WTC11 (cell line): Measurements from ENCODE around the gene ELMO1. TPM values are rescaled to one million over a fixed set of nuclear protein-coding genes. Genes with fewer than 3 reads are reported as not detected.
A peak's percentile ranks its signal among the peaks of the same experiment; 100 is the strongest.

Experiments used
- ATAC-seq: fragments of 200-7000 bp; cut with Tn5 transposase; 2 replicates; pipeline ENCODE4 v1.10.0; 2021; ENCODE audit warnings: mild to moderate bottlenecking, moderate library complexity
- CTCF ChIA-PET: fragments of 300-600 bp; sonication (Branson Sonifier 250); formaldehyde crosslinking; loops from one replicate; lab custom pipeline; 2021; ENCODE audit warnings: antibody characterized with exemption; lab: Charles Lee
- POLR2A ChIA-PET: fragments of 350-600 bp; sonication (Branson Sonifier 250); formaldehyde crosslinking; loops from one replicate; lab custom pipeline; 2021; ENCODE audit warnings: antibody characterized with exemption; lab: Charles Lee
- DNase-seq: peaks from one replicate; pipeline ENCODE4 v3.0.0; 2021; ENCODE audit warnings: low spot score
- H3K27ac Mint-ChIP-seq: 2 replicates; pipeline ENCODE4 v1.8.0; 2021; ENCODE audit warnings: mixed read lengths
- H3K27me3 Mint-ChIP-seq: 2 replicates; pipeline ENCODE4 v1.8.0; 2021; ENCODE audit warnings: low read depth, mild to moderate bottlenecking, moderate library complexity, mixed read lengths
- H3K36me3 Mint-ChIP-seq: 2 replicates; pipeline ENCODE4 v1.8.0; 2021; ENCODE audit warnings: mixed read lengths
- H3K4me1 Mint-ChIP-seq: 2 replicates; pipeline ENCODE4 v1.8.0; 2022; ENCODE audit warnings: mixed read lengths
- H3K4me3 Mint-ChIP-seq: 2 replicates; pipeline ENCODE4 v1.8.0; 2021; ENCODE audit warnings: mild to moderate bottlenecking, moderate library complexity, mixed read lengths
- H3K9me3 Mint-ChIP-seq: 2 replicates; pipeline ENCODE4 v1.8.0; 2021; ENCODE audit warnings: mixed read lengths
- ELF4 ChIP-seq: sonication (generic); formaldehyde crosslinking; IDR thresholded peaks from 2 replicates; pipeline ENCODE4 v1.8.1; 2022; ENCODE audit warnings: low read depth, mild to moderate bottlenecking, moderate library complexity, missing genetic modification reagents
- FOXP1 ChIP-seq: sonication (generic); formaldehyde crosslinking; IDR thresholded peaks from 2 replicates; pipeline ENCODE4 v1.8.0; 2022; ENCODE audit warnings: missing genetic modification reagents, mild to moderate bottlenecking, moderate library complexity, borderline replicate concordance
- MXD4 ChIP-seq: fragments of 250-450 bp; sonication (Bioruptor Pico); IDR thresholded peaks from 2 replicates; pipeline ENCODE4 v1.8.0; 2021; ENCODE audit warnings: mild to moderate bottlenecking, moderate library complexity, borderline replicate concordance
- NFYB ChIP-seq: sonication (generic); formaldehyde crosslinking; conservative IDR thresholded peaks from 2 replicates; pipeline ENCODE4 v1.8.0; 2022; ENCODE audit warnings: low read depth, missing genetic modification reagents
- PRRX2 ChIP-seq: fragments of 250-450 bp; sonication (Bioruptor Pico); IDR thresholded peaks from 2 replicates; pipeline ENCODE4 v1.8.0; 2021; ENCODE audit warnings: mild to moderate bottlenecking
- TEAD4 ChIP-seq: sonication (generic); formaldehyde crosslinking; IDR thresholded peaks from 2 replicates; pipeline ENCODE4 v1.8.0; 2022; ENCODE audit warnings: mild to moderate bottlenecking, missing genetic modification reagents
- ZNF219 ChIP-seq: sonication (generic); formaldehyde crosslinking; IDR thresholded peaks from 2 replicates; pipeline ENCODE4 v1.8.0; 2023; ENCODE audit warnings: missing genetic modification reagents, mild to moderate bottlenecking, borderline replicate concordance
- ZNF396 ChIP-seq: fragments of 250-450 bp; sonication (Bioruptor Pico); IDR thresholded peaks from 2 replicates; pipeline ENCODE4 v1.8.0; 2021; ENCODE audit warnings: mild to moderate bottlenecking, moderate library complexity, borderline replicate concordance
- ZNF671 ChIP-seq: fragments of 250-450 bp; sonication (Bioruptor Pico); IDR thresholded peaks from 2 replicates; pipeline ENCODE4 v1.8.0; 2021; ENCODE audit warnings: mild to moderate bottlenecking
- total RNA-seq: library from RNA; stranded (reverse); gene quantifications from 3 replicates; pipeline ENCODE4 v1.2.3, GENCODE V29; 2021
- TF ChIP-seq, protein P1 (sequence below): sonication (generic); formaldehyde crosslinking; IDR thresholded peaks from 2 replicates; pipeline ENCODE4 v1.8.1; 2022; ENCODE audit warnings: missing genetic modification reagents, borderline replicate concordance
- TF ChIP-seq, protein P2 (sequence below): sonication (generic); formaldehyde crosslinking; IDR thresholded peaks from 2 replicates; pipeline ENCODE4 v1.8.0; 2022; ENCODE audit warnings: mild to moderate bottlenecking, missing genetic modification reagents
- TF ChIP-seq, protein P3 (sequence below): sonication (generic); formaldehyde crosslinking; IDR thresholded peaks from 2 replicates; pipeline ENCODE4 v1.8.1; 2023; ENCODE audit warnings: mild to moderate bottlenecking, missing genetic modification reagents, moderate library complexity
- TF ChIP-seq, protein P4 (sequence below): fragments of 250-450 bp; sonication (Bioruptor Pico); conservative IDR thresholded peaks from 2 replicates; pipeline ENCODE4 v1.9.0; 2021; ENCODE audit warnings: mild to moderate bottlenecking
- TF ChIP-seq, protein P5 (sequence below): sonication (generic); formaldehyde crosslinking; IDR thresholded peaks from 2 replicates; pipeline ENCODE4 v1.8.1; 2022; ENCODE audit warnings: low read depth, missing genetic modification reagents, borderline replicate concordance
- TF ChIP-seq, protein P6 (sequence below): fragments of 250-450 bp; sonication (Bioruptor Pico); IDR thresholded peaks from 2 replicates; pipeline ENCODE4 v1.9.0; 2021; ENCODE audit warnings: mild to moderate bottlenecking
- TF ChIP-seq, protein P7 (sequence below): sonication (generic); formaldehyde crosslinking; conservative IDR thresholded peaks from 2 replicates; pipeline ENCODE4 v1.8.1; 2023; ENCODE audit warnings: mild to moderate bottlenecking, low read depth, missing genetic modification reagents, moderate library complexity
- TF ChIP-seq, protein P8 (sequence below): sonication (generic); formaldehyde crosslinking; IDR thresholded peaks from 2 replicates; pipeline ENCODE4 v1.8.0; 2022; ENCODE audit warnings: mild to moderate bottlenecking, missing genetic modification reagents

ELMO1 gene
- total RNA-seq, 1 experiment from 2014 or later = 19.4 TPM

DNA sequence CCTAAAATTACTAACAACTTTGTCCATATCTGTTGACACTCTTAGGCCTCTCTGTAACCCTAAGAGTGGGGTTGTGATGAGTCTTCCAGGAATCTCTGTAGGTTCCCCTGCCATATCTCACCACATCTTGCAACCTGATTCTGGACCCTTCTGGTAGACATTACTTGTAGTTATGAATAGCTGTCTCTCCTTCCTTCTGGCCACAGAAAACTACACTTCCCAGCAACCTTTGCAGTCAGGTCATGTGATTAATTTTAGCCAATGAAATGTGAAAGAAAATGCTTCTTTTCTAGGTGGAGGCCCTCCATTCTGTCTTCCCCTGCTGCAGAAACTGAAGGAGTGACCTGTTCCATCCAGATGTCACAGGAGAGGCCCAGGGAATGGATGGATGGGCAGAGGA lies 576.8 kb downstream of the ELMO1 start:
- Mint-ChIP-seq H3K4me3 (no peak overlapping the region), H3K27ac (no peak overlapping the region), H3K9me3 (peaks cover 4% of the 10 kb centered on the region), H3K27me3 (no peaks in the 10 kb centered on the region; the same call in 1 of the 2 replicates), H3K36me3 (0 out of 2 replicates have a peak, but pooled peaks cover 3% of the 10 kb centered on the region), H3K4me1 (peaks cover 54% of the 10 kb centered on the region)
- TF ChIP-seq TEAD4 (CRISPR knock-in tag) (no peak), ZNF671 (CRISPR knock-in tag) (no peak), ZNF396 (CRISPR knock-in tag) (no peak), FOXP1 (CRISPR knock-in tag) (no peak), PRRX2 (no peak), ZNF219 (no peak), NFYB (CRISPR knock-in tag) (peak; percentile 61), MXD4 (CRISPR knock-in tag) (no peak), ELF4 (CRISPR knock-in tag) (no peak)
- TF ChIP-seq, protein P1, sequence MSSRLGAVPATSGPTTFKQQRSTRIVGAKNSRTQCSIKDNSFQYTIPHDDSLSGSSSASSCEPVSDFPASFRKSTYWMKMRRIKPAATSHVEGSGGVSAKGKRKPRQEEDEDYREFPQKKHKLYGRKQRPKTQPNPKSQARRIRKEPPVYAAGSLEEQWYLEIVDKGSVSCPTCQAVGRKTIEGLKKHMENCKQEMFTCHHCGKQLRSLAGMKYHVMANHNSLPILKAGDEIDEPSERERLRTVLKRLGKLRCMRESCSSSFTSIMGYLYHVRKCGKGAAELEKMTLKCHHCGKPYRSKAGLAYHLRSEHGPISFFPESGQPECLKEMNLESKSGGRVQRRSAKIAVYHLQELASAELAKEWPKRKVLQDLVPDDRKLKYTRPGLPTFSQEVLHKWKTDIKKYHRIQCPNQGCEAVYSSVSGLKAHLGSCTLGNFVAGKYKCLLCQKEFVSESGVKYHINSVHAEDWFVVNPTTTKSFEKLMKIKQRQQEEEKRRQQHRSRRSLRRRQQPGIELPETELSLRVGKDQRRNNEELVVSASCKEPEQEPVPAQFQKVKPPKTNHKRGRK (CRISPR knock-in tag) = no peak
- TF ChIP-seq, protein P2, sequence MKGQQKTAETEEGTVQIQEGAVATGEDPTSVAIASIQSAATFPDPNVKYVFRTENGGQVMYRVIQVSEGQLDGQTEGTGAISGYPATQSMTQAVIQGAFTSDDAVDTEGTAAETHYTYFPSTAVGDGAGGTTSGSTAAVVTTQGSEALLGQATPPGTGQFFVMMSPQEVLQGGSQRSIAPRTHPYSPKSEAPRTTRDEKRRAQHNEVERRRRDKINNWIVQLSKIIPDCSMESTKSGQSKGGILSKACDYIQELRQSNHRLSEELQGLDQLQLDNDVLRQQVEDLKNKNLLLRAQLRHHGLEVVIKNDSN = peak; percentile 84
- TF ChIP-seq, protein P3, sequence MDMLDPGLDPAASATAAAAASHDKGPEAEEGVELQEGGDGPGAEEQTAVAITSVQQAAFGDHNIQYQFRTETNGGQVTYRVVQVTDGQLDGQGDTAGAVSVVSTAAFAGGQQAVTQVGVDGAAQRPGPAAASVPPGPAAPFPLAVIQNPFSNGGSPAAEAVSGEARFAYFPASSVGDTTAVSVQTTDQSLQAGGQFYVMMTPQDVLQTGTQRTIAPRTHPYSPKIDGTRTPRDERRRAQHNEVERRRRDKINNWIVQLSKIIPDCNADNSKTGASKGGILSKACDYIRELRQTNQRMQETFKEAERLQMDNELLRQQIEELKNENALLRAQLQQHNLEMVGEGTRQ (CRISPR knock-in tag) = peak; percentile 87
- TF ChIP-seq, protein P4, sequence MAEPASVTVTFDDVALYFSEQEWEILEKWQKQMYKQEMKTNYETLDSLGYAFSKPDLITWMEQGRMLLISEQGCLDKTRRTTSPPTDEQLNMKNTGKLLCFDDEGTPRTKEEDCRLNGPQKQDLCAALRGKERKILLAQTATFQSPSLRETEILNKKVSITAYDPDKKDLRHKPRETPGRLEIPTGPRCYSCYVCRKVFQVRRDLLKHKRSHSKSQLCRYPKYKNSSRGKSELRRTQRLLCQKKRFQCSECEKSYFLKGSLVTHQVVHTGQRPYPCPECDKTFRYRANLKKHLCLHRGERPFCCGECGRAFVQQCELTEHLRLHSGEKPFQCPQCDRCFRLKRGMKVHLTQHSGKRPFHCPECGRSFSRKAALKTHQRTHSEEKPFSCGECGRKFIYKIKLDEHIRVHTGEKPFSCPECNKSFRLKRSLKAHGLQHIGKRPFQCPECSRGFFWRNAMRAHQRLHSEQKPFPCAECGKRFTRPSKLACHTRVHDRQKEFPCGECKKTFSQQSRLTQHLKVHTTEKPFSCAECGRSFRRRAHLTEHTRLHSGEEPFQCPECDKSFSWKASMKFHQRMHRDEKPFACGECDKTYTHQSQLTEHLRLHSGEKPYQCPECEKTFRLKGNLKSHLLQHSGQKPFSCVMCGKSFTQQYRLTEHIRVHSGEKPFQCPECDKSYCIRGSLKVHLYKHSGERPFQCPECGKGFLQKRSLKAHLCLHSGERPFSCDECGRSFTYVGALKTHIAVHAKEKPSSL (CRISPR knock-in tag) = no peak
- TF ChIP-seq, protein P5, sequence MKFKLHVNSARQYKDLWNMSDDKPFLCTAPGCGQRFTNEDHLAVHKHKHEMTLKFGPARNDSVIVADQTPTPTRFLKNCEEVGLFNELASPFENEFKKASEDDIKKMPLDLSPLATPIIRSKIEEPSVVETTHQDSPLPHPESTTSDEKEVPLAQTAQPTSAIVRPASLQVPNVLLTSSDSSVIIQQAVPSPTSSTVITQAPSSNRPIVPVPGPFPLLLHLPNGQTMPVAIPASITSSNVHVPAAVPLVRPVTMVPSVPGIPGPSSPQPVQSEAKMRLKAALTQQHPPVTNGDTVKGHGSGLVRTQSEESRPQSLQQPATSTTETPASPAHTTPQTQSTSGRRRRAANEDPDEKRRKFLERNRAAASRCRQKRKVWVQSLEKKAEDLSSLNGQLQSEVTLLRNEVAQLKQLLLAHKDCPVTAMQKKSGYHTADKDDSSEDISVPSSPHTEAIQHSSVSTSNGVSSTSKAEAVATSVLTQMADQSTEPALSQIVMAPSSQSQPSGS (CRISPR knock-in tag) = no peak
- TF ChIP-seq, protein P6, sequence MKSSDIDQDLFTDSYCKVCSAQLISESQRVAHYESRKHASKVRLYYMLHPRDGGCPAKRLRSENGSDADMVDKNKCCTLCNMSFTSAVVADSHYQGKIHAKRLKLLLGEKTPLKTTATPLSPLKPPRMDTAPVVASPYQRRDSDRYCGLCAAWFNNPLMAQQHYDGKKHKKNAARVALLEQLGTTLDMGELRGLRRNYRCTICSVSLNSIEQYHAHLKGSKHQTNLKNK = no peak
- TF ChIP-seq, protein P7, sequence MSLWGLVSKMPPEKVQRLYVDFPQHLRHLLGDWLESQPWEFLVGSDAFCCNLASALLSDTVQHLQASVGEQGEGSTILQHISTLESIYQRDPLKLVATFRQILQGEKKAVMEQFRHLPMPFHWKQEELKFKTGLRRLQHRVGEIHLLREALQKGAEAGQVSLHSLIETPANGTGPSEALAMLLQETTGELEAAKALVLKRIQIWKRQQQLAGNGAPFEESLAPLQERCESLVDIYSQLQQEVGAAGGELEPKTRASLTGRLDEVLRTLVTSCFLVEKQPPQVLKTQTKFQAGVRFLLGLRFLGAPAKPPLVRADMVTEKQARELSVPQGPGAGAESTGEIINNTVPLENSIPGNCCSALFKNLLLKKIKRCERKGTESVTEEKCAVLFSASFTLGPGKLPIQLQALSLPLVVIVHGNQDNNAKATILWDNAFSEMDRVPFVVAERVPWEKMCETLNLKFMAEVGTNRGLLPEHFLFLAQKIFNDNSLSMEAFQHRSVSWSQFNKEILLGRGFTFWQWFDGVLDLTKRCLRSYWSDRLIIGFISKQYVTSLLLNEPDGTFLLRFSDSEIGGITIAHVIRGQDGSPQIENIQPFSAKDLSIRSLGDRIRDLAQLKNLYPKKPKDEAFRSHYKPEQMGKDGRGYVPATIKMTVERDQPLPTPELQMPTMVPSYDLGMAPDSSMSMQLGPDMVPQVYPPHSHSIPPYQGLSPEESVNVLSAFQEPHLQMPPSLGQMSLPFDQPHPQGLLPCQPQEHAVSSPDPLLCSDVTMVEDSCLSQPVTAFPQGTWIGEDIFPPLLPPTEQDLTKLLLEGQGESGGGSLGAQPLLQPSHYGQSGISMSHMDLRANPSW (CRISPR knock-in tag) = no peak
- TF ChIP-seq, protein P8, sequence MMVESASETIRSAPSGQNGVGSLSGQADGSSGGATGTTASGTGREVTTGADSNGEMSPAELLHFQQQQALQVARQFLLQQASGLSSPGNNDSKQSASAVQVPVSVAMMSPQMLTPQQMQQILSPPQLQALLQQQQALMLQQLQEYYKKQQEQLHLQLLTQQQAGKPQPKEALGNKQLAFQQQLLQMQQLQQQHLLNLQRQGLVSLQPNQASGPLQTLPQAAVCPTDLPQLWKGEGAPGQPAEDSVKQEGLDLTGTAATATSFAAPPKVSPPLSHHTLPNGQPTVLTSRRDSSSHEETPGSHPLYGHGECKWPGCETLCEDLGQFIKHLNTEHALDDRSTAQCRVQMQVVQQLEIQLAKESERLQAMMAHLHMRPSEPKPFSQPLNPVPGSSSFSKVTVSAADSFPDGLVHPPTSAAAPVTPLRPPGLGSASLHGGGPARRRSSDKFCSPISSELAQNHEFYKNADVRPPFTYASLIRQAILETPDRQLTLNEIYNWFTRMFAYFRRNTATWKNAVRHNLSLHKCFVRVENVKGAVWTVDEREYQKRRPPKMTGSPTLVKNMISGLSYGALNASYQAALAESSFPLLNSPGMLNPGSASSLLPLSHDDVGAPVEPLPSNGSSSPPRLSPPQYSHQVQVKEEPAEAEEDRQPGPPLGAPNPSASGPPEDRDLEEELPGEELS (CRISPR knock-in tag) = no peak
- POLR2A ChIA-PET = no interaction called here
- ATAC-seq (no peak), DNase-seq (no peak)
- CTCF ChIA-PET = no interaction called here
